Esophagus squamous epithelium (tissue), 4 donors: ENCODE results near the gene LDLRAD4.

Experiments
- CTCF ChIP-seq, 6 experiments: fragments of 450-650 bp in 4 of 6; fragments of 200-600 bp in 2 of 6; sonication (generic) in 2 of 6; IDR thresholded peaks; one replicate each; pipeline ENCODE4 v1.5.1; 2016 to 2019; ENCODE audit warnings: antibody characterized with exemption in 6 of 6, mild to moderate bottlenecking in 4 of 6, moderate library complexity in 4 of 6
- POLR2A ChIP-seq, 4 donors: fragments of 450-650 bp; IDR thresholded peaks; one replicate each; pipeline ENCODE4 v1.6.1; 2017; ENCODE audit warnings: antibody characterized with exemption in 4 of 4, mild to moderate bottlenecking in 4 of 4, moderate library complexity in 3 of 4

GRCh38 chr18:13501543-13501887 is 283.0 kb downstream of the LDLRAD4 start:
- TF ChIP-seq CTCF (IDR thresholded peaks at IDR 0.05) (no peak), POLR2A (IDR thresholded peaks at IDR 0.05) (no peak)
